ENCODE data around the gene P3H3.
A peak's percentile ranks its signal among the peaks of the same experiment; 100 is the strongest.
"Not testable (repeated sequence)": the region's sequence is repeated elsewhere in the genome, so short reads cannot be mapped to it uniquely, and the experiment has no call there.

Gene P3H3

DNA sequence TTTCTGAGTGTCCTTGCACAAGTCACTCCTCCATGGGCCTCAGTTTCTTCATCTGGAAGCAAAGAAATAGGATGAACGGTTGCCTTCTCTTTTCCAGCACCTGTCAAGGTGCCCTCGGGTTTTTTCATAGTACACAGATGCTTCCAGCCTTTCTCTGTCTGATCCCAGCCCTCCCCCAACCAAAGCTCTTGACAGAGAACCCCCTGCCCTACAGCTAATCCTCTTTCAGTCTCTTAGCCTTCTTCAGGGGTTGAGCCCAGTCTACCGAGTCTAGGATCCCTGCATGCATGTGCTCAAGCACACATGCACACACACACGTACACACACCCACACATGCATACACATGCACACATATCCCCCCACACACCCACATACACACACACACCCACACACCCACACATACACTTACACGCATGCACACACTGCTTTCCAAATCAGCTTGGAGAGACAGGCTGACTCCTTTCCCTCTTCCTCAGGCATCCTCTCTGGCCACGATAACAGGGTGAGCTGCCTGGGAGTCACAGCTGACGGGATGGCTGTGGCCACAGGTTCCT lies 18.2 kb downstream of the P3H3 start:
- DNase-seq (ENCODE audit: low spot score): no peak

DNA sequence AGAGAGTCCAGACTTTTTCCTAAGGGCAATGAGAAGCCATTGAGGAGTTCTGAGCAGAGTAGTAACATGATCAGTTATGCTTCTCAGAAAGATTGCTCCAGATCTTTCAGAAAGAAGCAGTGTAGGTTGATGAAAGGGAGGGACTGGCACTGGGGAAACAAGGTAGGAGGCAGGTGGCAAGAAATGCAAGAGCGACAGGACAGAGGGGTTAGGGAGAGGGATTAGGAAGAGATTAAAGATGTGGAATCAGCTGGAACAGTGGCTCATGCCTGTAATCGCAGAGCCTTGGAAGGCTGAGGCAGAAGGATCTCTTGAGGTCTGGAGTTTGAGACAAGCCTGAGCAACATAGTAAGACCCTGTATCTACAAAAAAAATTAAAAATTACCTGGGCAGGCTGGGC lies 19.5 kb downstream of the P3H3 start:
- DNase-seq (ENCODE audit: low spot score): no peak

DNA sequence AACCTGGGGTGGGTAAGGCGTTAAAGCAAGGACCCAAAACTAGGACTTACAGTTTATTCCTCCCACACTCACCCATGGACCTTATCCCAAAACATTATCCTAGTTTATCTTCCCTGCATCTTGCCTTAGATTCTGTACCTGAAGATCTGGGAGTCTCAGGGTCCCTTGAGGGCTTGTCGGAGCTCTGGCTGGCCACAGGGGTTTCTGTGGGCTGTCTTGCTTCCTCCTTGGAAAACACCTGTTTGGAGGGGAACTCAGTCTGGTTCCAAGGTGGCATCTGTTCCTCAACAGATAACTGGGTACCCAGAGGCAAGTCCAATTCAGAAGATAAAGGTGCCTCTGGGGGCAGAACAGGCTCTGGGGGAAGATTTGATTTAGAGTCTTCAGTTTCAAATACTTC lies 21.2 kb downstream of the P3H3 start:
- DNase-seq (ENCODE audit: low spot score): no peak

DNA sequence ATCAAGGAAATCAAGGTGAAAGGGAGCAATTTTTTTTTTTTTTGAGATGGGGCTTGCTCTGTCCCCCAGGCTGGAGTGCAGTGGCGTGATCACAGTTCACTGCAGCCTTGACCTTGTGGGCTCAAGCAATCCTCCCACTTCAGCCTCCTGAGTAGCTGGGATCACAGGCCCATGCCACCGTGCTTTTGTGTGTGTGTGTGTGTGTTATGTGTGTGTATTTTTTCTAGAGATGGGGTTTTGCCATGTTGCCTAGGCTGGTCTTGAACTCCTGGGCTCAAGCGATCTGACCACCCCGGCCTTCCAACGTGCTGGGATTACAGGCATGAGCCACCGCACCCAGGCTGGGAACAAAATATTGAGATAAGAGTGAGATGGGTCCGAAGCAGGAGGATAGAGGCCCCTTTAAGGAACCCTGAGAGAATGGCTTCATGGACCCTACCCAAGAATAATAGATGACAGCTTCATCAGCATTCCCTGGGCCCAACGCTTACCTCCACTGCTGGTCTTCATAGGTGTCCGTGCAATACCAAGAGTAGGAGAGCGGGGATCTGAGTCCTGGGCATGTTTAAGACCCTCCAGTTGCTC lies 21.9 kb downstream of the P3H3 start:
- DNase-seq (ENCODE audit: low spot score): no peak

DNA sequence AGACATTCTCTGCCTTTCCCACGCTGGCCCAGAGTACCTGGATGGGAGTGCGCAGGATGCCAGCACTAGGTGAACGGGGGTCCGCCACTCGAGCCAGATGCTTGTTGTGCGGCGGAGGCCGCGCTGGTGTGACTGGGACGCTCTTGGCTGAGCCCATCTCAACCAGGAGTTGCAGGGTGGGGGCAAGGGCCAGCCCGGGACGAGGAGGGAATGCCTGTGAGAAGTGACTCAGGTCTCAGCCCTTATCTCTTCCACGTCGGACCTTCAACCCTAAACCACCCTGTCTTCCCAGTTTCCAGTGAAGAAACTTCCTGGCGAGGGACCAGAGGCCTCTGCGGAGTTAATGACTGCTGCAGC lies 22.6 kb downstream of the P3H3 start:
- no peak for DNase-seq (ENCODE audit: low spot score)

DNA sequence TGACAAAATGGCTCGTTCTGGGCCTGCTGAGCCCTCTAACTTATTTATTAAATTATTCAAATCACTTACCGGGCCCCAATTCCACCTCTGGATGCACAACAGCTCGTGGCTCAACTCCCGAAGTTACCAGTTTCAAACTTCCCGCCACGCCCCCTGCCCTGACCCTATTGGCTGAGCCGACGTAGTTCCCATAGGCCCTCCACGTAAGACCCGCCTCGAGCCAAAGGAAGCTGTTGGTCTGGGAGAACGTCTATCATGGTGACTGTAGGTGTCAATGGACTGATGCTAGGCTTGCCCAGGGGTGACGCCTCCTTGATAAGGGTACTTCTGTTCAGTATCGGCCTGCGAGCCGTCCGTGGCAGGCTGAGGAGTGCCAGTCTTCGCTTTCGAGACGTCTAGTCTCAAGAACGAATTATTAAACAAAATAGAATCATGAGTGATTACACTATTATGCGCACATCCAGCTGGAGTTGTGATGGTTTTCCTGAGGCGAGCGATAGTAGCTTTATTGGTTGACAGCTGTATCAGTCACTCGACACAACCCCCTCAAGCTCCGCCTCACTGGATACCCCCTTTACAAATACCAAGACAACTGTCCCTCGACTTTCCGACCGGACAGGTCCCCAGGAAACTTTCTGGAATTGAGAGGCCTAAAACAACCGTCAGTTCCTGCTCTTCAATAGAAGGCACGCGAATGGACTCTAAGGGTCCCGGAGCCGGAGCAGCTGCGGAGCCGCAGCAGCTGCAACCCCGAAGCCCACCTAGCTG lies 23.1 kb downstream of the P3H3 start, which contains the start of gene CDCA3:
Gene CDCA3 (minus strand): TSS at position 134 of the 768 bp plus-strand sequence. CDS start 334 bp downstream, outside the sequence.
- peak; percentile 98 for DNase-seq (ENCODE audit: low spot score)

DNA sequence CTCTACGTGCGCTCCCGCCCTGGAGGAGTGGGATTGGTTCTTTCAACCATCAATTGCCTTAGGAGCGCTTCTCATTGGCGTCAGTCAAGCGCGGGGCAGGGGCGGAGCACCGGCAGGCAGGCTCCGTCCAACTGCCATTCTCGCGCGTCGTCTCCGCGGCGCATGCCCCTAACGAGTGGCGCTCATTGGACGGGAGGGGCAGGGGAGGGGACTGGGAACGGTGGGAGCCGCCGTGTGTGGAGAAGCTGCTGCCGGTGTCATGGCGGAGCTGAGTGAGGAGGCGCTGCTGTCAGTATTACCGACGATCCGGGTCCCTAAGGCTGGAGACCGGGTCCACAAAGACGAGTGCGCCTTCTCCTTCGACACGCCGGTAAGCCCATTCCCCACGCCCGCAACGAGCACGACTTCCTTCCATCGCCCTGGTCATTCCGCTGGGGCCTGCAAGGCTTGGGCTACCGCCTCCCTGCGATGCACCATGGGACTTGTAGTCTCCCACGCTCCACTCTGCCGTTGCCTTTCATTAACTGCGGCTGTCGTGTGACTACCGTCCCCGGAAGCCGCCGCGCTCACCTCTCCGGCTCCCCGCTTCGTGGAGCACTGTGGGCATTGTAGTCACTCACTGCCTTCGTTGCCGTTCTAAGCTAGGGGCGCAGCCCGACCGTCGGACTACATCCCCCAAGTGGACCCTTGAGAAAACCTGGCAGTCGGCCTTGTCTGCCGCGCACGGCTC lies 23.9 kb downstream of the P3H3 start, which contains the start of gene USP5:
Gene USP5 (plus strand): TSS at position 230 of the 730 bp plus-strand sequence. CDS start 30 bp downstream, at position 260.
- DNase-seq (ENCODE audit: low spot score): peak; percentile 100

DNA sequence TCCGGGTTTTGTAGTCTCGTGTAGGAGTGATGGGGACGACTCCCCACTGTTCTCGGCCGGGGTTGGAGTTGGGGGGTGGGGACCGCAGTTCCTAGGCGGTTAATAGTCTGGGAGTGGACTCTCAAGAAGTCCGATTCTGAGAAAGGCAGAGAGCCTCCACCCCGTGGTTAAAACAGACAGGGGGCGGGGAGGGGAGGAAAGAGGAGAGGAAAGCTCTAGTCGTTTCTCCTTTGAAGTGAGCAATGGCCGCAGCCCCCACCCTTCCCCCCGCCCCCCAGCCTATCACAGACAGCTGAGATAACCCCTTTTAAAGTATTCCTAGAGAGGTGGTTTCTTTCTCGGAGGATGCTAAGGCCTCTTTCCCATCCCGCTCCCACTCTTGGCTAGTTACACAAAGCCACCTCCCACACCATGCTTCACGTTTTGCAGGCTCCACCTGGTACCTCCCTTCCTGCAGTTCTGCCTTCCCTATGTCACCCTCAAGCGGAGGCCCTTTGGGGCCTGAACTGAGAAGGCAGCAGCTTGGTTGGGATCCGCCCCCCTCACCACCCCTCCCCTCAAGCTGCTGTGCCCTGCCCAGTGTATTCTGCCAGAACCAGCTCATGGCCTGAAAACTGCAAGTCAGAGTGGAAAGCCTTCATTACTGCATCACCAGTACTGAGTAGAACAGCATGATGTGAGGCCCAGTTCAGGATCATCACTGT lies 24.6 kb downstream of the P3H3 start:
- DNase-seq (ENCODE audit: low spot score): peak; percentile 70

DNA sequence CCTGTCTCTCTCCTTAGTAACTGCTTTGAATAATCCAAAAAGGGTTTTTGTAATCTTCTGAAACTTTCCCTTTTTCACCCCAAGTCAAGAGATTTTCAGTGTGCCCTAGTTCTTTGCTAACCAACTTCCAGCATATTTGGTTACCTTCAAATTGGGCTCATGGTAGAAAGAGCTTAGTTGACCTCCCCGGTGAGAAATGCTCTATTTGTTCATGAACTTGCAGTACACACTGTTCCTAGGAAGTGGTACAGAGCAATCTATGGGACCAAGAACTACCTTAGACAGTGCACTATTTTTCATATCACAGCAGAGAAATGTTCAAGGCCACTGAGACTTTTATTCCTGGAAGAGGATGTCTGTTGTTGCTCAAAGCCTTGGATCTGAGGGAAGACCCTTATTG lies 25.4 kb downstream of the P3H3 start:
- DNase-seq (ENCODE audit: low spot score): no peak

DNA sequence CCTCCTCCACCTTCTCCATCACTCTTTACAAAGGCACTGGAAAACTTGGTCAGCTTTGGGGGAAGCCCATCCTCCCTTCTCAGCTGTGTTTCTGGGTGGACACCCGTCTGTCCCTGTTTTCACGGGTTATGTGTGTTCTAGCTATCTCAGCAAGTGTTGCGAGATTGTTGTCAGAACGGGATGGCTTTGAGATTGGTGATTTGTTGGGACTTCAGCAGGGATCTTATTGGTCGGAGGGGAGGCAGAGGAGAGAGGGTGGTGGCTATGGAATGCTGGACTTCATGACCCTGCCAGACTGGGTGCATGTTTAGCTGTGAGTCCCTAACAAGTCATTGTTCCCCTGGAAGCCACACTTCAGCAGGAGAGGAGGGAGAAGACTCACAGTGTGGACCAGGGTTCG lies 25.8 kb downstream of the P3H3 start:
- DNase-seq (ENCODE audit: low spot score): no peak

DNA sequence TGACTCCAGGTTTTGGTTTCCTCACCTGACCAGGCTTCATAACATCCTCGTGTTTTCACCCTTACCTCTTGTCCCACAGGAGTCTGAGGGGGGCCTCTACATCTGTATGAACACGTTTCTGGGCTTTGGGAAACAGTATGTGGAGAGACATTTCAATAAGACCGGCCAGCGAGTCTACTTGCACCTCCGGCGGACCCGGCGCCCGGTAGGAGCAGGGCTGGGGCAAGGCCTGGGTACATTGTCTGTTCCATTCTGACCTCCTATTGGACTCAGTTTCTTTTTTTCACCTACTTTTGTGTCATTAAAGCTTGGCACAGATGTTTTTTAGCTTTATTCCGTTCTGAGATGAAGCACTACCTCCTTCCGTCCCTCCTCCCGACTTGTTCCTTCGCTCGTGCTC lies 27.1 kb downstream of the P3H3 start:
- DNase-seq (ENCODE audit: low spot score): no peak

DNA sequence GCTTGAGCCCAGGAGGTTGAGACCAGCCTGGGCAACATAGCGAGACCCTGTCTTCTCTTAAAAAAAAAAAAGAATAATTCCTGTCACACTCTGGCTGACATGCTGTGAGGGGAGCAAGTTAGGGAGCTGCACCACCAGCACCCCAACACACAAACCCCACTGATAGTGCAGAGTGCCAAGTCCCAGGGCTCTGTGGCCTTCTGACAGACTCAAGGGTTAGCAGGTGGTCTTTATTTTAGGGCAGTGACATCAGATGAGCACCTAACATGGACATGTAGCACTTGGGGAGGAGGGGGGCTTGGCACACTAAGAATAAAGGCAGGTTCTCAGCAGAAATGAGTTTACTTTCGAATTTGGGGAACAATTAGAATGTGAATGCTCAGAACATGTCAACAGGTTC lies 30.6 kb downstream of the P3H3 start:
- no peak for DNase-seq (ENCODE audit: low spot score)

DNA sequence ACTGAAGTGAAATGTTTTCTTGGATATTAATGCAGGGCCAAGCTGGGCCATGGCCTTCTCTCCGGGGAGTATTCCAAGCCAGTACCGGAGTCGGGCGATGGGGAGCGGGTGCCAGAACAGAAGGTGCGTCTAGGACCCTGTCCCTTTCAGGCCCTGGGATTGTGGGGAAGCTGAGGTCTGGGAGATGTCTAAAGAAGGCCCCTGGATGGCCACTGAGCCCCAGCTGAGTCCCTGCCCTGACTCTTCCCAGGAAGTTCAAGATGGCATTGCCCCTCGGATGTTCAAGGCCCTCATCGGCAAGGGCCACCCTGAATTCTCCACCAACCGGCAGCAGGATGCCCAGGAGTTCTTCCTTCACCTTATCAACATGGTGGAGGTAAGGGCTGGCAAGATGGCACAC lies 31.9 kb downstream of the P3H3 start:
- DNase-seq (ENCODE audit: low spot score): no peak

DNA sequence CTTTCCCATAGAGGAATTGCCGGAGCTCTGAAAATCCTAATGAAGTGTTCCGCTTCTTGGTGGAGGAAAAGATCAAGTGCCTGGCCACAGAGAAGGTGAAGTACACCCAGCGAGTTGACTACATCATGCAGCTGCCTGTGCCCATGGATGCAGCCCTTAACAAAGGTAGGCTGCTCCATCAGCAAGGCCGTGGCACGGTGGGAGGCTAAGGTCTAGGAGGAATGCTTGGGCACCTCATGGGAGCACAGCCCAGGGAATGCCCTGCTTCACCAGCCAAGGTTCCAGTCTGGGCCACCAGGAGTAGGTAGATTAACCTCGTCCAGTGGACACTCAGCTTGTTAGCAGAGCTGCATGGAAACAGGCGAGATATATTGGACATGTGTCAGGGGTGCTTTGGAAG lies 32.7 kb downstream of the P3H3 start:
- no peak for DNase-seq (ENCODE audit: low spot score)

DNA sequence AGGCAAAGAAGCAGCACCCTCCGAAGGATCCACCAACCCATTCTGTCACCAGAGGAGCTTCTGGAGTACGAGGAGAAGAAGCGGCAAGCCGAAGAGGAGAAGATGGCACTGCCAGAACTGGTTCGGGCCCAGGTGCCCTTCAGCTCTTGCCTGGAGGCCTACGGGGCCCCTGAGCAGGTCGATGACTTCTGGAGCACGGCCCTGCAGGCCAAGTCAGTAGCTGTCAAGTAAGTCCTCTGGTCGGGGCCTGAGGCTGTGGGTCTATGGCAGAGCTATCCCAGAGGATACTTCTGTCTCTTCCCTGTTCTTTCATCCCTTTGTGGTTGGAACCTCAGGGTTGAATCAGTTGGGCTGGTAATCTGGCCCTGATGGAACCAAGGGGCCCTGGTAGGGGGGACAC lies 33.2 kb downstream of the P3H3 start:
- no peak for DNase-seq (ENCODE audit: low spot score)

DNA sequence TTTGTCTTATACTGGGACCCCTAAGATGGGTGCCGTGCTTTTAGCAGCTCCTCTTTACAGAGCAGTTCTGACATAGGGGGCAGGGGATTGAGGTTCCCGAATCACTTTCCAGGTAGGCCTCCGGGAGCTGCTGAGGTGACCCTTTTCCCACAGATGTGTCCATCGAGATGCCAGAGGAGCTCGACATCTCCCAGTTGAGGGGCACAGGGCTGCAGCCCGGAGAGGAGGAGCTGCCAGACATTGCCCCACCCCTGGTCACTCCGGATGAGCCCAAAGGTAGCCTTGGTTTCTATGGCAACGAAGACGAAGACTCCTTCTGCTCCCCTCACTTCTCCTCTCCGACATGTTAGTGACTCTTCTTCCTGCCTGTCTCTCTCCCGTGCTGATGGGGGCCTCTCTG lies 34.8 kb downstream of the P3H3 start:
- DNase-seq (ENCODE audit: low spot score): no peak

DNA sequence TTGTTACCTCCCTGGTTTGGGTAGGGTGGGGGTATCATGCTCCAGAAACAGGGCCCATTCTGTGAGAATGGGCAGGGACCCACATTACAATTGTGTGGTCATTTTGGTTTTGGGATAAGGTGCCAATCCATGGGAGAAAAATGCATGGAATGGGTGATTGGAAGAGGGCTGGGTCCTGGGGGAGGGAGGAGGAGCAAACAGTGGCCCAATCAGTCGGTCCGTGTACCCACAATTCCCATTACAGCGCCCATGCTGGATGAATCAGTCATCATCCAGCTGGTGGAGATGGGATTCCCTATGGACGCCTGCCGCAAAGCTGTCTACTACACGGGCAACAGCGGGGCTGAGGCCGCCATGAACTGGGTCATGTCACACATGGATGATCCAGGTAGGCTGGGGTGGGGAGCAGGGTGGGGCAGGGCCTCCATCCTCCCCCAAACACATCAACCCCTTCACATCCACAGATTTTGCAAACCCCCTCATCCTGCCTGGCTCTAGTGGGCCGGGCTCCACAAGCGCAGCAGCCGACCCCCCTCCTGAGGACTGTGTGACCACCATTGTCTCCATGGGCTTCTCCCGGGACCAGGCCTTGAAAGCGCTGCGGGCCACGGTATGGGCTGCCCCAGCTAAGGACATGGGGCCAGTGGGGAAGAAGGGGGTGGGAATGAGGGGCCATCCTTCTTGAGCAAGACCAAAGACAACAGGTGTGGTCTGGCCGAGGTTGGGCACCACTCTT lies 35.5 kb downstream of the P3H3 start:
- no peak for DNase-seq (ENCODE audit: low spot score)

DNA sequence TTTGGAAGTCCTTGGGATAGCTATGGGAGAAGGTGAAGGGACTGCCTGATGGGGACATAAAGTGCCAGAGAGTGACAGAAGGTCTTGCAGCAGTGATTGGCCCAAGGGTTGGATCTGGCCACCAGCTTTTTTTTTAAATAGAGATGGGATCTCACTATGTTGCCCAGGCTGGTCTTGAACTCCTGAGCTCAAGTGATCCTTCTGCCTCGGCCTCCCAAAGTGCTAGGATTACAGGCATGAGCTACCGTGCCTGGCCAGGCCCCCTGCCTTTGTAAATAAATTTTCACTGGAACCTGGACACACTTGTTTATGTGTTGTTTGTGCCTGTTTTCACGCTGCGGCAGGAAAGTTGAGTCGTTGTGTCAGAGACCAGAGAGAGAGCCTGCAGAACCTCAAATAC lies 37.1 kb downstream of the P3H3 start:
- not testable (repeated sequence) for DNase-seq (ENCODE audit: low spot score)

DNA sequence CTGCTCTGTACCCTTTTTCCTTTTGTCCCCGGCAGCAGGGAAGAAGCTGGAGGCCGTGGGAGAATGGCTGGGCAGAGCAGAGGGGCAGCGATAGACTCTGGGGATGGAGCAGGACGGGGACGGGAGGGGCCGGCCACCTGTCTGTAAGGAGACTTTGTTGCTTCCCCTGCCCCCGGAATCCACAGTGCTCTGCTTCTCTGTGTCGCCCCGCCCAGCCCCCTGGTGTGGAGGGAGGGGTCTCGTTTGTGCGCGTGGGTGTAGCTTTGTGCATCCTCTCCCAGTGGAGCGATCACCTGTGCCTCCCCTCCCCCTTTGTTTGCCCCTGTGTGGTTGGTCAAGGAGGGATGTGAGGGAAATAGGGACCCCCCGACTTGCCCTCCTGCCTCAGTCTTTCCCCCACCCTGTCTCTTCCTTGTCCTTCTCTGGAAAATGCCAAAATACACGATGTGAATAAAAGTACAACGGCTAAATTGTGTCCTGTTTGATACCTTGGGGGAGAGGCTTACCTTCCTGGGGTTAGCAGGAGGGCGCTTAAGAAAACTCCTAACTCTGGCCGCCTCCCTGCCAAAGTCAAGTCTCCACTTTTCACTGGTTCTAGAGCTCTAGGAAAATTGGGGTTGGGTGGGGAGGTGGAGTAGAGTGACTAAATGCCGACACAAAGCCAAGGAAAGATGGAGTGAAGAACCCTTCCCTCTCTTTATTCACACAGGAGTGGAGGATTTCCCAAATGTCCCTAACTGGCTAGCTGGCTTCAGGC lies 38.1 kb downstream of the P3H3 start:
- DNase-seq (ENCODE audit: low spot score): no peak

DNA sequence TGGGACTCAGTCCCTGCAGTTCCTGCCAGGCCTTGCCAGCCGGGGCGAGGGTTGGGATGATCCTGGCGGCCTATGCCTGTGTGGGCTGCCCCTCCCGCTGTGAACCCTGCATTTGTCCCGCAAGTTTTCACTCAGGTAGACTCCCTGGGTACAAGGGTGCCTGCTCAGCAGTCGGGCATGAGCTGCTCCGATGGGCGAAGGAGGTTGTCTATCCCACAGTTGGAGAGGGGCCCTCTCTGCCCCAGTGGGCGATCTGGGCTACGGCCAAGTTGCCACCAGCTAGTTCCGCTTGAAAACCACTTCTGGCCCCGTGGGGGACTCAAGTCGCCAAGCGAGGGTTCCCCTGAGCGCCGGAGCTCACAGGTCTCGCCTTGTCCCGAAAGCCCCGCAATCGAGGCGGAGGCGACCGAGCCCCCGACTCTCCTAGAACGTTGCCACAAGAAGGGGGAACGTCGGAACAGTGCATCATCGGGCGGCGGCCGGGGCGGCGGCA lies 38.8 kb downstream of the P3H3 start:
- DNase-seq (ENCODE audit: low spot score): no peak
